HG02588 (cell line): Measurements from ENCODE around the gene DYRK2.

Experiments
- ATAC-seq: cut with Tn5 transposase; IDR thresholded peaks from one replicate; pipeline ENCODE4 v1.9.1; 2021; ENCODE audit warnings: mild to moderate bottlenecking, moderate library complexity; ENCODE audit not compliant: unreplicated experiment

Gene DYRK2

DNA sequence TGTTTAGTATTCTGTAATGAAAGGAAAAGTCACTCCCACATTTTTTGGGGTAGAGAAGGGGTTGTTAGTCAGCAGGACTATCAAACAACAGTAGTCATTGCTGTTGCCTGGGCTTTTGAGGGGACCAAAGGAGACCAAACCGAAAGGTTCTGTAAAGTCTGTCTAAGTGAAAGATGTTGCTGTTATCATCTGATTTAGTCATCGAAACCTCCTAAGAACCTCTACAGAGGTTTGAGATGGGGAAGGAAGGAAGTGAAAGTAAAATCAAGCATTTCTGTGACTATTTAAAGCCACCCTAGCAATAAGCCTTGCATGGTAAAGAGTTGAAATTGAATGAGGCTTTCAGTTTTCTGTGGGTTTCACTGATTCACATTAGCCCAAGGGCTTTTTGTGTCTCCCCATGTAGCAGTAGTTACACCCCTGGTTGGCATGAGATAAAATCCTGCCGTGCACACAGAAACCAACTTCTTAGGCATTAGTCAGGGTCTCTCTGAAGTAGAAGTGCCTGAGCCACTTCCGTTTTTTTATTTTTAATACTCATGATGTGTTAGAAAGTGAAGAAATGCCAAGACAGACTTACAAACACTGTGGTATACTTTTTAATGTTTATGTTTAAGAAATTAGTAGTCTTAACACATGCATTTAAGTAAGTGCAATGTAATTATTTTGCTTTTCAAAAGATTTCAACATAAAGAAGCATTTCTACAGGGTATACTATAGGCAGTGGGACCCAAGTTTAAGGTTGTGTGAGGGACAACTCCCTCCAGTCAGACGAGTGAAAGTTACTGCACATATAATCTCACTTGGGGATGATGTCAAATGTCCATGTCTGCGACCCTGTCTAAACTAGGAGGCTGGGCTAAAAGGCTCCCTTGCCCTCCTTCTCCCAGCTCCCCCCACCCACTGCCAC, 50.4 kb downstream of the DYRK2 start:
- peak; percentile 98 for ATAC-seq

GRCh38 chr12:67701121-67701520, 52.6 kb downstream of the DYRK2 start:
- no peak for ATAC-seq

GRCh38 chr12:67702136-67702535, 53.6 kb downstream of the DYRK2 start:
- no peak for ATAC-seq

- no peak for ATAC-seq
Observed at GRCh38 chr12:67704071-67704470, 55.5 kb downstream of the DYRK2 start.

DNA sequence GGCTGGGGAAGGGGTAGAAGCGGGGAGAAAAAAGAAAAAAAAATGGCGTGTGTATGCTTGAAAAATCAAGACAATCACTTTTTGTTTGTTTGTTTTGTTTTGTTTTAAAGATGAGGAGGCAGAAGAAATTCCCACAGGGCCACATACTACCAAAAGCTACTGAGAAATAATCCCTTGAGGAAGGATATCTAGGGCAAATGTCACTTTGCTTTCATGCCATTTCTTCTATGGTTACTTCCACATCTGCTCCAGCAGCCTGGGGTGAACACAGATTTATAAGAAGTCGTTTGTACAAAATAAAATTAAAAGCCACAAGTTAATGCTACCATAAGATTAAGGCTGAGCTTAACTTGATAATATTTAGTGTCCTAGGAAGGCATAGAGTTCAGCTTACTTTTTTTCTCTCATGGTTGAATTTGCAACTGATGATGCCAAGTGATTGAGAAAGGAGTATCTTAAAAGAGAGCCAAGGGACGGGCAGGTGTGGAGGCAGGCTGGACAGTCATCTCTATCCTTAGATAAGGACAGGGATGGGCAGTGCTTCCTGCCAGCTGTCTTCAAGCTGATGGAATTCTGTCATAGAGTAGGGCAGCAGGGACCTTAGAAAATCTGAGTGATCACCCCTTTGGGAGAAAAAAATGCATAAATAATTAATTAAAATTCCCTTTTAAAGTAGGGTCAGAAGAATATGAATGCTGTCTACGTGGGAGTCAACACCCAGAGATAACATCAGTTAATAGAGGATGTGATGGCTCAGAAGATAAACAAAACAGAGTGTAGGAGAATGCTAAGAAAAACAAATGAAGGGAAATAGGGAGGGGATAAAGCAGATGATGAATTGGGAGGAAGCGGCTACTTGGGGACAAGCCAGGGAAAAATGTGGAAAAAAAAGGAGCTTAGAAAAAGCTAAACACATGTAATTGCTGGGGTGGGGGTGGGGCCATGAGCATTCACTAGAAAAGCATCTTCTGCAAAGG, 57.1 kb downstream of the DYRK2 start:
- ATAC-seq = no peak

- ATAC-seq = no peak
Observed at GRCh38 chr12:67709367-67709954, 60.9 kb downstream of the DYRK2 start.

DNA sequence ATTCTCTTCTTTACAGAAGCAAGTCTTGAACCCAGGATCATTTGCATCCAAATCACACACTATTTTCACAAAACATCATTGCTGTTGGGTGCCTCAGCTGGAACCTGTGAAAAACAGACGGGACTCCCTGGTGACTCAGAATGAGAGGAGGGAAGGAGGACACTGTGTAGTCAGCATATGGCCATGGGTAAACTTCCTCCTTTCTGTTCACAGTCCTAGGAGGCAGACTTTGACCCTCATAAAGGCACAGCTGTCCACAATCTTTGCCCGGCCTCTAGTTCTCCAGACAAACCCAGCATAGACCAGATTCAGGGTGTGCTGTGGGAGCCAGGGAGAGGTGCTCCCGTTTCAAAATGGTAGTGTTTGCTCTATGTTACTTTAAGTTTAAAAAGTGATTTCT, 62.0 kb downstream of the DYRK2 start:
- ATAC-seq = peak; percentile 99

- ATAC-seq = no peak
Observed at GRCh38 chr12:67712011-67712410, 63.5 kb downstream of the DYRK2 start.

GRCh38 chr12:67714648-67715047, 66.1 kb downstream of the DYRK2 start:
- no peak for ATAC-seq
